HUES48 (cell line): ENCODE results near the gene SHLD2.
"Not testable (repeated sequence)": the region's sequence is repeated elsewhere in the genome, so short reads cannot be mapped to it uniquely, and the experiment has no call there.

ENCODE experiments used
- H3K27ac ChIP-seq: one replicate; pipeline ENCODE4 v1.7.0; 2013; ENCODE audit warnings: low read depth, low read length, inconsistent platforms
- H3K27me3 ChIP-seq: 2 replicates; pipeline ENCODE4 v1.6.1; 2013; ENCODE audit warnings: mild to moderate bottlenecking, low read length; ENCODE audit not compliant: control insufficient read depth, insufficient read depth
- H3K36me3 ChIP-seq: 2 replicates; pipeline ENCODE4 v1.6.1; 2013; ENCODE audit warnings: low read length; ENCODE audit not compliant: control insufficient read depth, insufficient read depth
- H3K4me1 ChIP-seq: 2 replicates; pipeline ENCODE4 v1.6.1; 2013; ENCODE audit warnings: mild to moderate bottlenecking, low read length; ENCODE audit not compliant: control insufficient read depth, insufficient read depth
- H3K4me3 ChIP-seq: 2 replicates; pipeline ENCODE4 v1.5.1; 2013; ENCODE audit warnings: mild to moderate bottlenecking, low read depth, low read length
- H3K9ac ChIP-seq: 2 replicates; pipeline ENCODE4 v1.6.1; 2013; ENCODE audit warnings: mild to moderate bottlenecking, low read depth, low read length, moderate library complexity
- H3K9me3 ChIP-seq: 2 replicates; pipeline ENCODE4 v1.6.1; 2013; ENCODE audit warnings: low read length; ENCODE audit not compliant: control insufficient read depth, insufficient read depth

The SHLD2 gene

GRCh38 chr10:87085537-87085936 lies 9.5 kb upstream of the SHLD2 start:
- Histone ChIP-seq H3K9ac (no peak overlapping the region), H3K36me3 (peaks cover 22% of the 10 kb centered on the region), H3K27me3 (no peaks in the 10 kb centered on the region), H3K4me1 (peaks cover under 1% of the 10 kb centered on the region; the same call in 1 of the 2 replicates), H3K9me3 (no peaks in the 10 kb centered on the region), H3K27ac (no peak overlapping the region), H3K4me3 (no peak overlapping the region)

DNA sequence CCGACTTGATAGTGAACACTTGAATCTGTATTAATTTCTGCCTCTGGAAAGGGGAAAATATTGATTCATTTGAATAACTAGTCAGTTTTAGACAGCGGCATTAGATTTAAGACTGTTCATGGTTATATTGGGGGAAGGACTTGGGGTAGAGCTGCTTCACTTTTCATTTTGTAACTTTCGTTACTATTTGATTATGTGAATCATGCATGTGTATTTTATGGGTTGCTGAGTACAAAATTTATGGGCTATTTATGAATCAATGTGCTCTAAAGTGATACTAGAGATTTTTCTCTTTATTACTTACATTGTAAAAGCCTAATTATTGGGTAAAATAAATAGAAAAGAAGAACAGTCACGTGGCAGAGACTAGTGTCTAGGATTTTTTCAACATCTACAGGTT lies 5.3 kb upstream of the SHLD2 start:
- Histone ChIP-seq H3K27ac (no peak overlapping the region), H3K4me1 (peaks cover 23% of the 10 kb centered on the region), H3K9ac (no peak overlapping the region), H3K9me3 (no peaks in the 10 kb centered on the region), H3K36me3 (peaks cover 22% of the 10 kb centered on the region), H3K27me3 (no peaks in the 10 kb centered on the region), H3K4me3 (no peak overlapping the region)

GRCh38 chr10:87090779-87091178 lies 4.2 kb upstream of the SHLD2 start:
- Histone ChIP-seq H3K9ac (no peak overlapping the region), H3K9me3 (no peaks in the 10 kb centered on the region), H3K4me1 (peaks cover 23% of the 10 kb centered on the region), H3K36me3 (peaks cover 19% of the 10 kb centered on the region), H3K4me3 (no peak overlapping the region), H3K27me3 (no peaks in the 10 kb centered on the region), H3K27ac (no peak overlapping the region)

- Histone ChIP-seq H3K4me1 (peaks cover 23% of the 10 kb centered on the region), H3K27ac (peak overlapping the region; percentile 79)
Measured at GRCh38 chr10:87092376-87092860, 2.6 kb upstream of the SHLD2 start.

DNA sequence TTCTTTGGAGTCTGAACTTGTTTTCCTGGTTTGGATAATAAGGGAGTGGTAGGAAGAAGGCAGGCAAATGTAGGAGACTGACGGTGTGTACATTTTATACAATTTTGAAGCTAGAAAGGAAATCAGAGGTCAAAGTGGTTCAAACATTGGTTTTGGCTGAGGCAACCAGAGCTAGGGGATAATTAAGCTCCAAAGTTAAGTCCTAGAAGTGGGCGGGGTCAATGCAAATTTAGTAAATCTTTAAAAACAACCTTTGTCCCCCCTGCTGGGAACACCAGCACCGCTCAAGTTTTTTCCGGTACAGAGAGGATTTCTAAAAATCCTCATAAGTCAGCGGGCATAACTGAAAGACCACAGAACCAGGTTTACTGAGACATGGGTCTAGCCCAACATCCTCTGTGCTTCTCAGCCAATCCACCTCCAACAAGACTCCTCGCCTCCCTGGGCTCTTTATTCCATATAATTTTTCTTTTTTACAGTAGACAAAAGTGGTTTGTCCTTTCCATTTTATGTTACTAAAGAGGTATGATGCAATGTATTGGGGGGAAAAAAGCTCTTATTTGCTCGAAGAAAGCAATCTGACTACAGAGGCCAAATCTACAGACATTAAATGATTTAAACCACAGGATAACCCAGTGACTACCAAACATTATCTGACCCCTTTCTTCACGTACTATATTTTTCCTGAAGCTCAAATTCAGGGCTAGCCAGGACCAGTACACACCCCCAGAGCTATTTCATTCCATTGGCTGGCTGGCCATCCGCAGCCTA lies 2.0 kb upstream of the SHLD2 start:
- H3K9me3 ChIP-seq: no peaks in the 10 kb centered on the region
- peaks cover 23% of the 10 kb centered on the region for H3K4me1 ChIP-seq
- peaks cover 18% of the 10 kb centered on the region for H3K36me3 ChIP-seq
- H3K27ac ChIP-seq: peak overlapping the region; percentile 79
- peak overlapping the region; percentile 67 for H3K4me3 ChIP-seq
- H3K9ac ChIP-seq: peak overlapping the region; percentile 54
- no peaks in the 10 kb centered on the region for H3K27me3 ChIP-seq

More at GRCh38 chr10:87092376-87092860, 2.6 kb upstream of the SHLD2 start:
- no peaks in the 10 kb centered on the region for H3K9me3 ChIP-seq
- peak overlapping the region; percentile 54 for H3K9ac ChIP-seq
- no peaks in the 10 kb centered on the region for H3K27me3 ChIP-seq
- H3K4me3 ChIP-seq: peak overlapping the region; percentile 67
- peaks cover 15% of the 10 kb centered on the region for H3K36me3 ChIP-seq

GRCh38 chr10:87093632-87094372 lies 1.2 kb upstream of the SHLD2 start:
- Histone ChIP-seq H3K36me3 (peaks cover 17% of the 10 kb centered on the region), H3K27ac (peak overlapping the region; percentile 79), H3K9ac (peak overlapping the region; percentile 80), H3K4me3 (peak overlapping the region; percentile 67), H3K4me1 (peaks cover 23% of the 10 kb centered on the region), H3K9me3 (no peaks in the 10 kb centered on the region), H3K27me3 (no peaks in the 10 kb centered on the region)

DNA sequence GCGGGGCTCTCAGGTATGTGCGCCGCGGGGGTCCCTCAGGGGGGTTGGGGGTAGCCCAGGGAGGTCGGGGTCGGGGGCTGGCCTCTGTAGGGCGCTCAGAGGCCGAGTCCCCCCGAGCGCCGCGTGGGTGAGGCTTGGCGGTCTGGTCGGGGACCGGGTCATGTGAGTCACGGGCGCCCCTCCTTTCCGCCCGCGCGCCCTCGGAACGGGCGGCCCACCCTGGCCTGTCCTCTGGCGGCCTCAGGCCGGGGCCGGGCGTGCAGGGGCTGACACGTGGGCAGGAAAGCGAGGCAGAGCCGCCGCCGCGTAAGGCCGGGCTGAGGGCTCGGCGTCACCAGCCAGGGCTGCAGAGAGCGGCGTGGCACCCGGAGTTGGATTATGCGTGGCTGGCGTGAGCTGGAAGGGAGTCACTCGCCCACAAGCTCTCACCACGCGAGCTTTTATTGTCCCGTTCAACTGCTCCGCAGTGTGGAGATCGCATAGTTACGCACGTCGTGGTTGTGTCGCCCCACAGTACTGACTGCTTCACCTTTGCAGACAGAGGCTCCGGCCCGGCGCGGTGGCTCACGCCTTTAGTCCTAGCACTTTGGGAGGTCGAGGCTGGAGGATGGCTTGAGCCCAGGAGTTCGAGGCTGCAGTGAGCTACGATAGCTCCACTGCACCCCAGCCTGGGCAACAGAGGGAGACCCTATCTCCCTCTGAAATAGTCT lies 385 bp downstream of the SHLD2 start:
- H3K27ac ChIP-seq: peak overlapping the region; percentile 87
- peak overlapping the region; percentile 70 for H3K9ac ChIP-seq
- peaks cover 8% of the 10 kb centered on the region for H3K36me3 ChIP-seq

DNA sequence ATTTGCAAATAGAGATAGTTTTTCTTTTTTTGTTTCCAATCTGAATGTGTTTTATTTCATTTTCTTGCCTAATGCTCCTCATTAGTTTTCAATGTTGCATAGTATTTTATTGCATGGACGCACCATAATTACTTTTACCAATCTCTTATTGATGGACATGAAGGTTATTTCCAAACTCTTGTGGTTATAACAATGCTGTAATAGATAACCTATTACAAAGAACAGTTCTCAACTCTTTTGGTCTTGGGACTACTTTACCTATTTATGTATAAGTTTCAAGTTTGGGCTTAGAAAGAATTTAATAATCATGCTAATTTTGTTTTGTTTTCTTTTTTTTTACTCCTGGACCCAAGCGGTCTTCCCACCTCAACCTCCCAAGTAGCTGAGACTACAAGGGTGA lies 7.0 kb downstream of the SHLD2 start:
- Histone ChIP-seq H3K9ac (no peak overlapping the region), H3K27ac (no peak overlapping the region), H3K36me3 (peaks cover 27% of the 10 kb centered on the region)

More for the DNA sequence above, 385 bp downstream of the SHLD2 start:
- Histone ChIP-seq H3K4me3 (peak overlapping the region; percentile 62), H3K4me1 (peaks cover 23% of the 10 kb centered on the region), H3K9me3 (no peaks in the 10 kb centered on the region), H3K27me3 (no peaks in the 10 kb centered on the region)

GRCh38 chr10:87104727-87105126 lies 9.7 kb downstream of the SHLD2 start:
- not testable (repeated sequence) for H3K27me3 ChIP-seq, H3K4me1 ChIP-seq, H3K9me3 ChIP-seq, H3K27ac ChIP-seq, H3K9ac ChIP-seq, H3K4me3 ChIP-seq
- peaks cover 26% of the 10 kb centered on the region for H3K36me3 ChIP-seq

More for the DNA sequence above, 7.0 kb downstream of the SHLD2 start:
- Histone ChIP-seq H3K4me3 (no peak overlapping the region), H3K4me1 (no peaks in the 10 kb centered on the region), H3K9me3 (no peaks in the 10 kb centered on the region), H3K27me3 (no peaks in the 10 kb centered on the region)

GRCh38 chr10:87105446-87106124 lies 10.6 kb downstream of the SHLD2 start:
- no peak overlapping the region for H3K27ac ChIP-seq
- H3K9ac ChIP-seq: no peak overlapping the region
- no peaks in the 10 kb centered on the region for H3K9me3 ChIP-seq
- no peak overlapping the region for H3K4me3 ChIP-seq
- no peaks in the 10 kb centered on the region for H3K27me3 ChIP-seq
- peaks cover 26% of the 10 kb centered on the region for H3K36me3 ChIP-seq
- H3K4me1 ChIP-seq: no peaks in the 10 kb centered on the region
